Stimulated activated CD8-positive, alpha-beta memory T cell treated with anti-CD3 and anti-CD28 coated beads, Interleukin-15, amount 100 ng/mL, for 48 hours (primary cell): Measurements from ENCODE around the gene MRPL16.
A peak's percentile ranks its signal among the peaks of the same experiment; 100 is the strongest.
"Not testable (repeated sequence)": the region's sequence is repeated elsewhere in the genome, so short reads cannot be mapped to it uniquely, and the experiment has no call there.

Experiments
- DNase-seq, 2 donors: peaks; one replicate each; pipeline ENCODE4 v3.0.0-alpha.2; 2020; ENCODE audit warnings: low read depth in 2 of 2

MRPL16 gene

DNA sequence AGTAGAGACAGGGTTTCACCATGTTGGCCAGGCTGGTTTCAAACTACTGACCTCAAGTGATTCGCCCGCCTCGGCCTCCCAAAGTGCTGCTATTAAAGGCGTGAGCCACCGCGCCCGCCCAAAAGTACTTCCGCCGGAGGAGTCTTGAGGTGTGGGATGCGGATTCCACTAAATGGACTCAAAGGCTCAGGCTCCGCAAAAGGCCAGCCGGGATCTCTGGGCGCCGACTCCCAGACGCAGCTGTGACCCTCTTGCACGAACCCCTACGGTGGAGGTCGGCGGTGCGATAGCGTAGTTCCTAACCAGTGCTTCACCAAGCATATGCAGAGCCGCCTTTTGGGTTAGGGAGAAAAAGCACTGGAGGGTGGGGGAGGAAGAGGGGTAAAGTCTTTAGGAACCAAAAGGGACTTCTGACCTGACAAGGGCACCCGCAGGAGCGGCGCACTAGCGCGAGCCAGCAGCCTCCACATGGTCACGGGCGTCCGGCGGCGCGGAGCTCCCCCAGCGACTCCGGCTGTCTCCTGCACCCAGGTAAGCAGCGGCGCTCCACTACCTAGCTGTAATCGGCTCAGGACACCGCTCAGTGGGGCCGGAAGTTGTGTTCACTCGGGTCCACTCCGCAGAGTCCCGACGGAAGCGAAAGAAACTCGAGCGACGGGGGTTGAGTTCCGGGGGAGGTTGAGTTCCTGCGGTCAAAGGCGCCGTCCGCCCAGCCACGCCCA lies at the start of gene MRPL16:
TSS of gene MRPL16 (minus strand) at position 590 of the 722 bp plus-strand sequence. CDS start at position 470, 120 bp downstream.
- peak; percentile 83 for DNase-seq

DNA sequence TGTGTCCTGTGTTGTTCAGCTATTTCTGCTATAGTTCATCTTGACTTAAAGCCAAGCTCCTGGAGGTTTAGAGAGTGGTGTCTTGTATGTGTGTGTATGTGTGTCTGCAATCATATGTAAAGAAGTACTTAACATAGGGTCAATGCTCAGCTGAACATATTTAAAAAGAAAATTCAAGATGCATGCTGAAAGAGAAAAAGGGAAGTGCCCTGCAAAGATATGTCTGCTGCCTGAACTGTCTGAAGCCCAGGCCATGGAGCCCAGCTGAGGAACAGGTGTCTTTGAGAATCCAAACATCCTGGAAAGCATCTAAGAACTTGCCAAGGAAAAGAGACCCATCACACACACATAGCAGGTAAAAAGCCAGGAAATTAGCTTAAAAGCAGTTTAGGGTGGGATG lies 49.1 kb upstream of the MRPL16 start:
- no peak for DNase-seq

DNA sequence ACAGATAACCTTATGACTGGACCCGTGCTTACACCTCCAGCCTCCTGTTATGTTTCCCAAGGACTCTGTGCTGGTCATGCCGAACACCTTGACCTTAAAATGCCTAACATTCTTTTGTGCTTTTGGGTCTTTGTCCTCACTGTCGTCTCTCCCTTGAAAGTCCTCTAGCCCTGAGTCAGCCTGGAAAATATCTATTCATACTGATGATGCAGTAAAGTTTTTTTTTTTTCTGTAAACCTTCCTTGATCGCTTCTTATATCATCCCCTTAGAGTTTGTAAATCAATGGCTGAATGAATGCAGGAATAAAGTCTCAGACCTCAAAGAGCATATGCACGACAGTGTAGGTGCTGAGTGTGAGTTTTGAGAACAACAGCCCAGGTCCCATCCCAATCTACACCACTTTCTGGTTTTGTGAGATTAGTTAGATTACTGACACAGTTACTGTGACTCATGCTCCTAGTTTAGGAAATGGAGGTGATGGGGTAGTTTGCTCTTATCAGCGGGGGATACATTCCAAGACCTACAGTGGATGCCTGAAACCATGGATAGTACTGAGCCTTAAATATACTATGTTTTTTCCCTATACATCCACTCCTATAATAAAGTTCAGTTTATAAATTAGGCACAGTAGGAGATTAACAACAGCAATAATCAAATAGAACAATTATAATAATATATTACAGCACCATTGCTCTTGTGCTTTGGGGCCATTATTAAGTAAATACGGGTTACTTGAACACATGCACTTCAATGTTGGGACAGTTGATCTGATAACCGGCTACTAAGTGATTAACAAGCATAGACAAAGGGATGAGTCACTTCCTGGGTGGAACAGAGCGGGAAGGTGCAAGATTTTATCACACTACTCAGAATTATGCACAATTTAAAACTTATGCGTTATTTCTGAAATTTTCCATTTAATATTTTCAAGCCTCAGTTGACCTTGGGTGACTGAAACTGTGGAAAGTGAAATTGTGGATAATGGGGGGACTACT lies 47.2 kb upstream of the MRPL16 start:
- peak in 1 of 2 donors; percentile 4 for DNase-seq

DNA sequence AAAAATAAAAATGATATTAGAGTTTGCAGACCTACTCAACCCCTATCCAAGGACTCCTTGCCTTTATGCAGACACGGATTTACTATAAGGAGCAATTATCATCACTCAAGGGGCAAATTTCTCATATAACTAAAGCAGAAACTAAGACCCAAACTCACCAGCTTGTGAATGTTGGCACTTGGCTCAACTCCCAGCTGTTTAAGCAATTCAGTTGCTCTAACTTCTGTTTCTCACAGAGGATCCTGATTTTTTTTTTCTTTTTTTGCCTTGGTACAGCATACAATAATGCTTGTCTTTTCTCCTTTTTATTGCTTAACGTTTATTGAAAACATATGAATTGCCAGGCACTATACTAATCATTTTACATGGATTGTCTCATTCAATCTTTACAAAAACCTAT lies 44.3 kb upstream of the MRPL16 start:
- no peak for DNase-seq

DNA sequence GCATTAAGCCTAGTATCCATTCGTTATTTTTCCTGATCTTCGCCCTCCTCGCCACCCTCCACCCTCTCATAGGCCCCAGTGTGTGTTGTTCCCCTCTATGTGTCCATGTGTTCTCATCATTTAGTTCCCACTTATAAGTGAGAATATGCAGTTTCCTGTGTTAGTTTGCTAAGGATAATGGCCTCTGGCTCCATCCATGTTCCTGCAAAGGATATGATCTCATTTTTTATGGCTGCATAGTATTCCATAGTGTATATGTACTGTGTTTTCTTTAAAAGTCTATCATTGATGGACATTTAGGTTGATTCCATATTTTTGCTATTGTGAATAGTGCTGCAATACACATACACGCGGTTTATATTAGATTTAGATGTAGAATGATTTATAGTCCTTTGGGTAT lies 40.8 kb upstream of the MRPL16 start:
- not testable (repeated sequence) for DNase-seq

DNA sequence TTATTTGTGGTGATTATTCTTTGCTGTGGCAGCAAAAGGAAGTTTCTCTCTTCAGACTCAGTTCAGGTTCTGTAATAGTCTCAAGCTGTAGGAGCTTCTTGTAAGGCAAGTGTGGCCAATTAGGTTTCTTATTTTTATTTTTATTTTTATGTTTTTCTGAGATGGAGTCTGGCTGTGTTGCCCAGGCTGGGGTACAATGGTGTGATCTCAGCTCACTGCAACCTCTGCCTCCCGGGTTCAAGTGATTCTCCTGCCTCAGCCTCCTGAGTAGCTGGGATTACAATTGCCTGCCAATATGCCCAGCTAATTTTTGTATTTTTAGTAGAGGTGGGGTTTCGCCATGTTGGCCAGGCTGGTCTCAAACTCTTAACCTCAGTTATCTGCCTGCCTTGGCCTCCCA lies 39.0 kb upstream of the MRPL16 start:
- DNase-seq: not testable (repeated sequence)

DNA sequence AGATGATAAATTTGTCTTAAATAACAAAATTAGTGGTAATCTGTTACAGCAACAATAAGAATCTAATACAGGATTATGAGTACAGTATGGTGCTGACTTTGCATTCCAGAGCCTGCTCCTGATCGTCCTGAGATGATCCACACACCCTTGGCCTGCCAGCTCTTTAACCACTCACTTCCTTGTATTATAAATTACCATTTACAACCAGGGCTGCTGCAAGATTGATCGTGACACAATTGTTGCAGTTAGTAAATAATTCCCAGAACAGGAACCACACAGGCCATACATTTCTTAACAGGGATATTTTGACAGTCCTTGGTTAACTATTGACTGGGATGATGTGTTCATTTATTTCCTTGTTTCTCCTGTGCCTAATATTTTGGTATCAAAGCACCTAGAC lies 38.6 kb upstream of the MRPL16 start:
- DNase-seq: no peak

DNA sequence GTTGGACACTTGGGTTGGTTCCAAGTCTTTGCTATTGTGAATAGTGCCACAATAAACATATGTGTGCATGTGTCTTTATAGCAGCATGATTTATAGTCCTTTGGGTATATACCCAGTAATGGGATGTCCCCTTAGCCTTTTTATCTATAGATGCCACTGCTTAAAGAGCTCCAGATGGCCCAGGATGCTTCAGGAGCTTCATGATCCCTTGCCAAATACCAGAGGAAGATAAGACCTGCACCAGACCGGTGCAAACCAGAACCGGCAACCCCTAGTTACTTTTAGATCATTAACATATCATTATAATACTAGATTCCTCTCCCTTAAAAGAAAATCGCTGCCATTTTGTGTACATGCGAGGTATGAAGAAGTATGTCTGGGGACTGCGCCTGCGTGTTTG lies 37.9 kb upstream of the MRPL16 start:
- DNase-seq: not testable (repeated sequence)

DNA sequence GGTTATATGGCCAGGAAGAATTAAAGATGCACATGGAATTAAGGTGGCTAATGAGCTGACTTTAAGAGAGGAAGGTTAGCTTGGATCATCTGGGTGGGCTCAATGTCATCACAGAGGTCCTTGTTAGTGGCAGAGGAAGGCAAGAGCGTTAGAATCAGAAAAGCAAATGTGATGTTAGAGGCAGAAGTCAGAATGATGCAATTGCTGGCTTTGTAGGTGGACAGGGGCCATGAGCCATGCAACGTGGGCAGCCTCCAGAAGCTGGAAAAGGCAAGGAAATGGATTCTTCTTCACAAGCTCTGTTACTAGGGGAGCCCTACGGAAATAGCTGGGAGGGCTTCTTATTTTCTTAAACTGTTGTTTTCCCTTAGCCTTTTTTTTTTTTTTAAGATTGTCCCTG lies 37.0 kb upstream of the MRPL16 start:
- DNase-seq: no peak

DNA sequence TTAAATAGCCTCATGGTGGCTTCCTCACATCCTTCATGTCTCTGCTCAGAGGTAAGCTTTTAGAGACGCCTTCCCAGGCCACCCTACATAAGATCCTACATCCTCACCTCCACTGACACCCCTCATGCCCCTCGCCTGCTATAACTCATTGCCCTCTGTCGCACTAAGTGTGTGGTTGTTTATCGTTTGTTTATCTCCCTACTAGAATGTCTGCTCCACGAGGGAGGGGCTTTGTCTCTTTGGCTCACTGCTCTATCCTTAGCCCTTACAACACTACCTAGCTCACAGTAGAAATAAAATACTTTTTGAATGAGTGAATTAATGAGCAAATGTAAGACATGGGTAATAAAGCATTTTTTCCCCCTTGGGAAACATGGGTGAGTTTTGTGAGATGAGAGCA lies 36.0 kb upstream of the MRPL16 start:
- DNase-seq: no peak

DNA sequence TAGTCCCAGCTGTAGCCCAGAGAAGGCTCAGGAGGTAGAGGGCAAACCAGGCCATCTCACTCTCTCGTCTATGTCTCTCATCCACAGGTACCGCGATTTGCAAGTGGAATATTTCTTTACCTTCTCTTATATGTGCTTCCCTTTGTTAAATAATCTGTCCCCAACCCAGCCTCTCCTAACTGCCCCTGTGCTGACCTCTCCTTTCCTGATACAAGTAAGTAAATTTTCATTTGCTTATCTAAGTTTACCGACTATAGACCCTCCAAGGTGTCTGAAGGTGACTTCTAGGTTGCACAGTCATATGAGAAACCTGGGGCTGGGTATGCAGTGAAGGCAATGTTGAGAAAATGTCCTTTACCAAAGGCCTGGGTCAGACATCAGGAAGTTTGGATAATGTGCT lies 34.8 kb upstream of the MRPL16 start, which contains the start of gene CBLIF:
TSS of gene CBLIF (minus strand) at position 101 of the 400 bp plus-strand sequence. CDS start at position 55, 46 bp downstream.
- DNase-seq: no peak

DNA sequence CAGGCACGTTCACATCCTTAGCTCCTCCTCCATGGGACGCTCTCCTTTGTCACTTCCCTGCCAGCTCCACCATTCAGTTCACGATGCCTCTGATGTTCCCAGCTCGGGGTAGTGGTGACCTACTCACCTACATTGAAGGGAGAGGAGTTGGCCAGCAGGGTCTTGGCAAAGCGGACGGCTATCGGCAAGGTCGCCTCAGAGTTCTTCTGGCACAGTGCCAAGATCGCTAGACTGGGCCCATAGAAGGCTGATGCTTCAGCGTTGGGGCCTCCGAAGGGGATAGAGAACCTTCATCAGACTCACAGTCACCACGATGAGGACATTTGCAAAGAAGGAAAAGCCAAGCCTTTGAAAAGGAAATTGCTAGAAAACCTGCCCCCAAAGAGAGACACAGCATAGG lies 31.7 kb upstream of the MRPL16 start:
- DNase-seq: no peak

DNA sequence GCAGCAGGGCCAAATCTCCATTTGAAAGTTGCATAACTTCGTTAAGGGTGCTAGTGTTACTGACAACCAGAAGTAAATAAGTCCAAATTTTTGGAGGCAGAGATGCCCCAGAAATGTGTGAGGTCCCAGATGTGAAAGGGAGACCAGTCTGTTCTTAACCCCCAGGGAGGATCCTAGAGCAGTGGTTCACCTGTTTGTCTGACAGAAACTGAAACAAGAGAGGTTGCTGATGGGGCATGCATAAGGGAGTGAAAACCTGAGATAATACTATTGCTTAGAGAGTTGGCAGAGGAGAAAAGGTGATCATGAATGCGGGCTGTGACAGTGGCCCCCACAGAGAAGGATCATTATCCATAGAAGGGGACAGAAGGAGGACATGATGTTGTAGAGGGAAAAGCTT lies 30.9 kb upstream of the MRPL16 start:
- DNase-seq: no peak

DNA sequence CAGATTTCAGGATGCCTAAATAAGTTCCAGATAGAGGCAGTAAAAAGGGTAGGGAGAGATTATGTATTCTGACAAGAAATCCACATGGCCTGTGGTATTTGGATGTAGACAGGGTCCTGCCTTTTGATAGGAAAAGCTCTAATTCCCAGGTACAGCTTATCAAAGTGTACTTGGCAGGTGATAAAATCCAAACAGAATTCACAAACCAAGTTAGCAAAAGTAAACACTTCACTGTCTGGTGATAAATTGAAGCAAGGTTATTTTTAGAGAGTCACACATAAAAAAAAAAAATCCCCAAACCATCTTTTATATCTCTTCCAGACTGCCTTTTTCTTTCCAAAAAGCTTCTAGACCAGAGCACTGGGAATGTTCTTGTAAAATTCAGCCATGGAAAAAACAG lies 29.0 kb upstream of the MRPL16 start:
- DNase-seq: no peak

DNA sequence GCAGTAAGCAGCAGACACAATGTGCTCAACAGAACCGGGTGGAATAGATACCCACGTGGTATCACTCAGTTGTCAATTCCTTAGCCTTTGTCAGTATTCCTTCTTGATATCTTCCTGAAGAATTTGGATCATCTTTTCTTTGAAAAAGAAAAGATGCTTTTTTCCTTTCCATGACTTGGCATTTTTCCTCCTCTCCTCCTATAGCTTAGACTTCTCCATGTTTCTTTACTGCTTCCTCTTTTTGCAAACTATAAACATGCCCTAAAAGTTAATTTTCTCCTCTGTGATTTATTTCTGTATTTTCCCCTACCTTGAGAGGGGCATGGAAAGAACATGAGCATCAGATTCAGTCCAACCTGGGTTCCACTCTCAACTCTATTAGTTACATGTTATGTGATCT lies 23.0 kb upstream of the MRPL16 start:
- DNase-seq: no peak

DNA sequence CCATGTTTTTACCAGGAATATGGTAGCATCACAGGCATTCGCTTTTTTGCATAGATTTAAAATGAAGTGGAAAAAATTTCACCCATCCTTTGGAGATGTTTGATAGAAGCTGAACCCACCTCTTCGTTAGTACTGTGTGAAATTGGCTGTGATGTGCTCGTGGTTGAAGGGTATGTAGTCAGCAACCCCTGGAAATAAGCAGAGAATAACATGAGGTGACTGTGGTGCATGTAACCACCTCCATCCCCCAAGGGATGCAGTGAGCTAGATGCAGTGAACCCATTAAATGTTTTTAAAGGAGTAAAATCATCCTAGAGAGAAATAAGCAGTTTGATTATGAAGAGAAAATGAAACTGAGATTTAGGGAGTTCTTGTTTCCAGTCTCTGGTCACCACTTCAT lies 18.8 kb upstream of the MRPL16 start:
- DNase-seq: no peak

DNA sequence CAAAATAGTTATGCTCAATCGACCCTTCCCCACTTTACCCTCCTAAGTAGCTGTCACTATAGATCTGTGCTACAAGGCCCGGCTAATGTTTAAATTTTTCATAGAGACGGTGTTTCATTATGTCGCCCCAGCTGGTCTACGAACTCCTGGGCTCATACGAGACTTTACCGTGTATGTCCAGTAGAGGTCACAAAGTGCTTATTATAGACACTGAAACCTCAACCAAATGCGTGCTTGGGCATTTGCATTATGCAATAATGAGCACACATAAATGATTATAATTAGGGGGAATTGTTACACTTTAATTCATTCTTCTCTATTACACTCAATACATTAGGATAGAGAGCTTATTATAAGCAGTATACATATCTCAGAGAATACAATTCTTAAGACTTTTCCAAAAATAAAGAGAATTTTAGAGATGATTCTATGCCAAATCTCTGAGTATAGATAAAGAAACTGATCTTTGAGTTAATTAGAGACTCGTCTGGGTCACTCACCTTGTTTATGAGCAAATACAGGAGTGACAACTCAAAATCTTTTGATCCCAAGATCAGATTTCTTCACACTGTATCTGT lies 12.5 kb upstream of the MRPL16 start:
- DNase-seq: no peak

DNA sequence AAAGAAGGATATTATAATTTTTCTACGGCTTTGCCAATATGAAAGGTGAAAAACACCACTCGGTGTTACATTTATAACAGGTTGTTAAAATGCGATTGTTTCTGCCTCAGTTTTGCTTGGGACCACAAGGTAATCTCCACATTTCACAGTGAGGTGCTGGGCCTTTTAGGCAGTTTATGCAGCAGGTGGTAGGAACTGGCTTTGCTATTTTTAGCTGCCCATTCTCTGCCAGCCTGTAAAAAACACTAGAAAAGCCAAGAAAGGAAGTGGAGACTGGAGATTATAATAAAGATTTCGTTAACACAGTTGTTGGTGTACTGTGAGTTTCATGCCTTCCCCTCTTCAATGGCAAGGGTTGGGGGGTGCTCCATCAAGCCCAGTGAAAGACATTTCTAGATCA lies 8.0 kb upstream of the MRPL16 start:
- DNase-seq: no peak

DNA sequence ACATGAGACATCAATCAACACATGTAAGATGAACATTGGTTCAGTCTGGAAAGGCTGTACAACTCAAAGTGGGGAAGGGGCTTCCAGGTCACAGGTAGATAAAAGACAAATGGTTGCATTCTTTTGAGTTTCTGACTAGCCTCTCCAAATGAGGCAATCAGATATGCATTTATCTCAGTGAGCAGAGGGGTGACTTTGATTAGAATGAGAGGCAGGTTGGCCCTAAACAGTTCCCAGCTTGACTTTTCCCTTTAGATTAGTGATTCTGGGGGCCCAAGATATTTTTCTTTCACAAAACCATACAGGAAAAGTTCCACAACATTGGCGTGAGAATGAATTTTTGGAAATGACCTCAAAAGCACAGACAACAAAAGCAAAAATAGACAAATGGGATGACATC lies 5.9 kb upstream of the MRPL16 start:
- not testable (repeated sequence) for DNase-seq

DNA sequence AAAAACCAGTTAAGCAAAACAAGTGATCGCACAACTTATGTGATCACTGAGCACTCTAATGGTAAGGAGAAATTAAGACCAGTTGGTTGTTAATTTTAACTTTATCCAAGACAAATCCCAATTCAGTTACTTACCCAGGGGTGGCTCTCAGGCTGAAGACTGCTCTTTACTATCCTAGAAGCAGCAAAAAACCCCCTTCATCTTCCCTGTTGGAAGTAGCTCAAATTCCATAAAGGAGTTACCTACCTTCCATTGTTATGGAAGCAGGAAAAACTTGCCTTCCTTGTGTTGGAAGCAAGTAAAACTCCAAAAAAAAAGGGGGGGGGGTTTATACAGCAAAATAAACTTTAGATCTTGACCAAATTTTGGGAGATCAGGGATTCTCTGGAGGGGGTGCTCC lies 5.2 kb upstream of the MRPL16 start:
- no peak for DNase-seq

DNA sequence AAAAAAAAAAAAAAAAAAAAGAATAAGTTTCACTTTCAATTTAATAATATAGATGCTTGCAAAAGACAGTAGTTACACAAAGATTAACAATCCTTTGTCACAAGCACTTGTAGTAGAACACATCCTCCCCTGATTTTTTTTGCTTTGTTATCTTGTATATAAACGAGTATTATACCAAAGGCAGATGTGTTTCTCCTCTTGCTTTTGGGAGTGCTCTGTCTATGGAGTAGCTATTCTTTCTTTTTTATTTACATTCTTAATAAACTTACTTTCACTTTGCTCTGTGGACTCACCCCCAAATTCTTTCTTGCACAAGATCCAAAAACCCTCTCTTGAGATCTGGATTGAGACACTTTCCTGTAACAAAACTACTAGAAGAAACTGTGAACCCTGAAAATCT lies 3.4 kb upstream of the MRPL16 start:
- no peak for DNase-seq

DNA sequence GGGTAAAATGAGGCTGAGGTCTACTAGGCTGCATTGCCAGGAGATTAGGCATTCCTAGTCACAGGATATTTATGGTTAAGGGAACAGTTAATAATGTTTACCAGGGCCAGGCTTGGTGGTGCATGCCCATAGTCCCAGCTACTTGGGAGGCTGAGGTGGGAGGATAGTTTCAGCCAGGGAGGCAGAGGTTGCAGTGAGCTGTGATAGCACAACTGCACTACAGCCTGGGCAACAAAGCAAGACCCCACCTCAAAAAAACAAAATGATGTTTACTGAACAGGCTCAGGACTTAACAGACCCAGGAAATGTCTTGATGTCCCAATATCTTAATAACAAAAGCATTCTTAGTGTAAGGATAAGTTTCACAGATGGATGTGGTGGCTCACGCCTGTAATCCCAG lies 2.8 kb upstream of the MRPL16 start:
- no peak for DNase-seq
